HepG2 (cell line): ENCODE results near the gene SORL1-AS1.

Experiments used
- ATAC-seq: fragments of 200-7000 bp; cut with Tn5 transposase; 3 replicates; pipeline ENCODE4 v1.9.1; 2020; ENCODE audit warnings: mild to moderate bottlenecking, moderate library complexity
- BruUV-seq: library from RNA; stranded (reverse); fragments of 400-500 nt; replicated peaks from 2 replicates; lab custom pipeline; 2021; lab: Mats Ljungman, UMichigan
- CTCF ChIA-PET: fragments of 300-600 bp; formaldehyde crosslinking; extraction: SDS; loops from one replicate; lab custom pipeline; 2021; ENCODE audit warnings: low total read pairs, inconsistent platforms, low intra/inter-chr PET ratio; lab: Yijun Ruan, JAX
- POLR2A ChIA-PET: fragments of 350-600 bp; sonication (Branson Sonifier 250); formaldehyde crosslinking; loops from one replicate; lab custom pipeline; 2020; ENCODE audit warnings: antibody characterized with exemption, inconsistent platforms; lab: Yijun Ruan, JAX
- DNase-seq: peaks from one replicate; pipeline ENCODE4 v3.0.0-alpha.2; 2015; ENCODE audit warnings: low spot score
- FAIRE-seq: peaks from 3 replicates; lab custom pipeline; 2011; peaks lifted over from hg19 to GRCh38; lab: Jason Lieb, UNC
- H2AFZ ChIP-seq: one replicate; pipeline ENCODE4 v1.6.1; 2011; ENCODE audit warnings: low read length, inconsistent platforms
- H3K27ac ChIP-seq: fragments of 300-600 bp; 3 replicates; pipeline ENCODE4 v1.8.0; 2011; ENCODE audit warnings: mixed run types, mild to moderate bottlenecking, mixed read lengths, low read length, inconsistent platforms; ENCODE audit not compliant: insufficient read depth; ENCODE audit errors: extremely low read length
- H3K27me3 ChIP-seq, 2 experiments: fragments of 200-600 bp in 1 of 2; 2 replicates in 1 of 2; 3 replicates in 1 of 2; pipeline versions ENCODE4 v1.6.0 to v1.8.0; 2011; ENCODE audit warnings: low read length in 2 of 2, mild to moderate bottlenecking in 2 of 2, moderate library complexity in 2 of 2, inconsistent platforms in 1 of 2; ENCODE audit not compliant: insufficient read depth in 2 of 2, control insufficient read depth in 1 of 2
- H3K36me3 ChIP-seq, 2 experiments: fragments of 200-600 bp in 1 of 2; replicated peaks in 1 of 2; 2 replicates in 1 of 2; 3 replicates in 1 of 2; pipeline versions ENCODE4 v1.5.1 to v1.8.0; 2011; ENCODE audit warnings: low read length in 2 of 2, inconsistent platforms in 1 of 2; ENCODE audit not compliant: insufficient read depth in 2 of 2, control insufficient read depth in 1 of 2
- H3K4me1 ChIP-seq: 2 replicates; pipeline ENCODE4 v1.5.1; 2012; ENCODE audit warnings: low read length, inconsistent platforms; ENCODE audit not compliant: insufficient read depth
- H3K4me2 ChIP-seq: 2 replicates; pipeline ENCODE4 v1.6.0; 2011; ENCODE audit warnings: low read depth, low read length, inconsistent platforms
- H3K4me3 ChIP-seq, 3 experiments: fragments of 200-600 bp in 1 of 3; sonication (generic), shearing (Covaris generic) in 1 of 3; replicated peaks in 1 of 3; 2 replicates each; pipeline ENCODE4 v1.5.1; 2011 to 2016; ENCODE audit warnings: low read length in 3 of 3, inconsistent platforms in 2 of 3, low read depth in 2 of 3, mild to moderate bottlenecking in 2 of 3, control low read depth in 1 of 3, mixed read lengths in 1 of 3; ENCODE audit not compliant: insufficient read depth in 1 of 3
- H3K79me2 ChIP-seq: one replicate; pipeline ENCODE4 v1.6.1; 2011; ENCODE audit warnings: low read length, inconsistent platforms; ENCODE audit not compliant: insufficient read depth
- H3K9ac ChIP-seq: 2 replicates; pipeline ENCODE4 v1.6.0; 2011; ENCODE audit warnings: mild to moderate bottlenecking, low read depth, low read length, inconsistent platforms; ENCODE audit not compliant: insufficient read depth
- H3K9me3 ChIP-seq: 2 replicates; pipeline ENCODE4 v1.5.1; 2012; ENCODE audit warnings: mild to moderate bottlenecking, low read length
- H4K20me1 ChIP-seq: 2 replicates; pipeline ENCODE4 v1.6.0; 2011; ENCODE audit warnings: inconsistent platforms, mild to moderate bottlenecking, low read length, moderate library complexity; ENCODE audit not compliant: insufficient read depth
- BCL6 ChIP-seq: IDR thresholded peaks from 2 replicates; pipeline ENCODE4 v1.6.1; 2016; ENCODE audit warnings: missing genetic modification reagents, missing compliant biosample characterization
- GATAD2A ChIP-seq: IDR thresholded peaks from 2 replicates; pipeline ENCODE4 v1.6.1; 2016
- MTF2 ChIP-seq: sonication (generic); formaldehyde crosslinking; IDR thresholded peaks from 2 replicates; pipeline ENCODE4 v1.5.0; 2020; ENCODE audit warnings: missing genetic modification reagents, borderline replicate concordance
- RARA ChIP-seq: IDR thresholded peaks from 2 replicates; pipeline ENCODE4 v1.6.1; 2016; ENCODE audit warnings: missing genetic modification reagents, missing compliant biosample characterization
- SALL1 ChIP-seq: sonication (generic); formaldehyde crosslinking; IDR thresholded peaks from 2 replicates; pipeline ENCODE4 v1.8.0; 2022; ENCODE audit warnings: mild to moderate bottlenecking, missing genetic modification reagents
- SP140L ChIP-seq: sonication (generic); formaldehyde crosslinking; IDR thresholded peaks from 2 replicates; pipeline ENCODE4 v1.4.0; 2020; ENCODE audit warnings: missing genetic modification reagents, borderline replicate concordance
- TEAD3 ChIP-seq: optimal IDR thresholded peaks from 2 replicates; pipeline ENCODE3; 2016; ENCODE audit warnings: borderline replicate concordance
- ZBTB21 ChIP-seq: sonication (generic); formaldehyde crosslinking; IDR thresholded peaks from 2 replicates; pipeline ENCODE4 v1.4.0; 2020; ENCODE audit warnings: missing genetic modification reagents
- ZMYM2 ChIP-seq: sonication (generic); formaldehyde crosslinking; IDR thresholded peaks from 2 replicates; pipeline ENCODE4 v1.8.0; 2022; ENCODE audit warnings: mild to moderate bottlenecking, missing genetic modification reagents
- ZNF138 ChIP-seq: sonication (generic); formaldehyde crosslinking; IDR thresholded peaks from 2 replicates; pipeline ENCODE4 v1.5.0; 2020; ENCODE audit warnings: mild to moderate bottlenecking, low read depth, missing genetic modification reagents
- ZNF281 ChIP-seq: sonication (generic); formaldehyde crosslinking; IDR thresholded peaks from 2 replicates; pipeline ENCODE4 v1.4.0; 2020; ENCODE audit warnings: missing genetic modification reagents, borderline replicate concordance
- ZNF570 ChIP-seq: sonication (generic); formaldehyde crosslinking; IDR thresholded peaks from 2 replicates; pipeline ENCODE4 v1.4.0; 2020; ENCODE audit warnings: mild to moderate bottlenecking, missing genetic modification reagents, borderline replicate concordance
- ZNF615 ChIP-seq: sonication (generic); formaldehyde crosslinking; IDR thresholded peaks from 2 replicates; pipeline ENCODE4 v1.5.0; 2020; ENCODE audit warnings: mild to moderate bottlenecking, missing genetic modification reagents, borderline replicate concordance
- WGBS: methylation state at CpG from one replicate; pipeline ENCODE4 v1.1.6; 2017; ENCODE audit warnings: low lambda C conversion rate; 5-methylcytosine and 5-hydroxymethylcytosine counted together
- in situ Hi-C: cut with HindIII; loops from 2 replicates; pipeline ENCODE4 v1.10.0; 2017; ENCODE audit warnings: low pct_unique_long_range_greater_than_20kb; ENCODE audit not compliant: extremely low pct_ligation_motif_present
- intact Hi-C: fragments of 100-400 bp; cut with micrococcal nuclease; formaldehyde crosslinking; loops from one replicate; pipeline ENCODE4 v1.10.0; 2022; ENCODE audit not compliant: unreplicated experiment
- TF ChIP-seq, protein P1 (sequence below): sonication (generic); formaldehyde crosslinking; IDR thresholded peaks from 2 replicates; pipeline ENCODE4 v1.4.0; 2020; ENCODE audit warnings: mild to moderate bottlenecking, missing genetic modification reagents
- TF ChIP-seq, protein P2 (sequence below): sonication (generic); formaldehyde crosslinking; conservative IDR thresholded peaks from 2 replicates; pipeline ENCODE4 v1.4.0; 2020; ENCODE audit warnings: missing genetic modification reagents
- TF ChIP-seq, protein P3 (sequence below): sonication (generic); formaldehyde crosslinking; IDR thresholded peaks from 2 replicates; pipeline ENCODE4 v1.9.0; 2021; ENCODE audit warnings: missing genetic modification reagents, borderline replicate concordance

The SORL1-AS1 gene

DNA sequence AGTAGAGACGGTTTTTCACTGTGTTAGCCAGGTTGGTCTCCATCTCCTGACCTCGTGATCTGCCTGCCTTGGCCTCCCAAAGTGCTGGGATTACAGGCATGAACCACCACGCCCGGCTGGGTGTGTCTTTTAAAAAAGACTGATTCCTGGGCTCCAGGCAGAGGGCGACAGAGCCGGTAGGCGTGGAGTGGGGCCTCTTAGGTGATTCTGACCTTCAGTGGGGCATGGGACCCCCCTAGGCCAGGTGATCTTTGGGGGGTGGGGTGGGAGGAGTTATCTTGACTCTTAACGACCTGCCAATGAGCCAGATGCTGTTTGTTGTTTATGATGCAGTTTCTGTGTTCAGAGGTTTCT lies 12.9 kb upstream of the SORL1-AS1 start:
- no peak for ATAC-seq
- intact Hi-C loops (no loop called here), in situ Hi-C loops (no loop called here)
- WGBS: 89% methylated on average over 8 of the region's 8 CpGs
- Histone ChIP-seq H3K4me3 (no peak overlapping the region), H3K79me2 (peaks cover 88% of the 10 kb centered on the region), H3K27me3 (no peaks in the 10 kb centered on the region), H4K20me1 (peaks cover 41% of the 10 kb centered on the region), H3K9ac (no peak overlapping the region), H3K9me3 (no peaks in the 10 kb centered on the region), H2AFZ (no peak overlapping the region), H3K36me3 (peaks cover 10 to 30% of the 10 kb centered on the region in 2 experiments), H3K4me2 (no peak overlapping the region; the same call in 1 of the 2 replicates), H3K4me1 (peaks cover 77% of the 10 kb centered on the region), H3K27ac (no peak overlapping the region)
- no peak for FAIRE-seq
- DNase-seq: no peak
- TF ChIP-seq SALL1 (CRISPR knock-in tag): no peak
- TF ChIP-seq, protein P1, sequence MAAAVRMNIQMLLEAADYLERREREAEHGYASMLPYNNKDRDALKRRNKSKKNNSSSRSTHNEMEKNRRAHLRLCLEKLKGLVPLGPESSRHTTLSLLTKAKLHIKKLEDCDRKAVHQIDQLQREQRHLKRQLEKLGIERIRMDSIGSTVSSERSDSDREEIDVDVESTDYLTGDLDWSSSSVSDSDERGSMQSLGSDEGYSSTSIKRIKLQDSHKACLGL: no peak
- TF ChIP-seq BCL6 (CRISPR knock-in tag): no peak
- no peak for TF ChIP-seq ZNF570 (CRISPR knock-in tag)
- TF ChIP-seq SP140L: no peak
- no peak for TF ChIP-seq ZNF281 (CRISPR knock-in tag)
- no peak for TF ChIP-seq ZNF138 (CRISPR knock-in tag)
- TF ChIP-seq TEAD3 (CRISPR knock-in tag): no peak
- no peak for TF ChIP-seq RARA
- TF ChIP-seq ZNF615 (CRISPR knock-in tag): no peak
- TF ChIP-seq, protein P2, sequence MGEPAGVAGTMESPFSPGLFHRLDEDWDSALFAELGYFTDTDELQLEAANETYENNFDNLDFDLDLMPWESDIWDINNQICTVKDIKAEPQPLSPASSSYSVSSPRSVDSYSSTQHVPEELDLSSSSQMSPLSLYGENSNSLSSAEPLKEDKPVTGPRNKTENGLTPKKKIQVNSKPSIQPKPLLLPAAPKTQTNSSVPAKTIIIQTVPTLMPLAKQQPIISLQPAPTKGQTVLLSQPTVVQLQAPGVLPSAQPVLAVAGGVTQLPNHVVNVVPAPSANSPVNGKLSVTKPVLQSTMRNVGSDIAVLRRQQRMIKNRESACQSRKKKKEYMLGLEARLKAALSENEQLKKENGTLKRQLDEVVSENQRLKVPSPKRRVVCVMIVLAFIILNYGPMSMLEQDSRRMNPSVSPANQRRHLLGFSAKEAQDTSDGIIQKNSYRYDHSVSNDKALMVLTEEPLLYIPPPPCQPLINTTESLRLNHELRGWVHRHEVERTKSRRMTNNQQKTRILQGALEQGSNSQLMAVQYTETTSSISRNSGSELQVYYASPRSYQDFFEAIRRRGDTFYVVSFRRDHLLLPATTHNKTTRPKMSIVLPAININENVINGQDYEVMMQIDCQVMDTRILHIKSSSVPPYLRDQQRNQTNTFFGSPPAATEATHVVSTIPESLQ: no peak
- no peak for TF ChIP-seq GATAD2A (CRISPR knock-in tag)
- TF ChIP-seq, protein P3, sequence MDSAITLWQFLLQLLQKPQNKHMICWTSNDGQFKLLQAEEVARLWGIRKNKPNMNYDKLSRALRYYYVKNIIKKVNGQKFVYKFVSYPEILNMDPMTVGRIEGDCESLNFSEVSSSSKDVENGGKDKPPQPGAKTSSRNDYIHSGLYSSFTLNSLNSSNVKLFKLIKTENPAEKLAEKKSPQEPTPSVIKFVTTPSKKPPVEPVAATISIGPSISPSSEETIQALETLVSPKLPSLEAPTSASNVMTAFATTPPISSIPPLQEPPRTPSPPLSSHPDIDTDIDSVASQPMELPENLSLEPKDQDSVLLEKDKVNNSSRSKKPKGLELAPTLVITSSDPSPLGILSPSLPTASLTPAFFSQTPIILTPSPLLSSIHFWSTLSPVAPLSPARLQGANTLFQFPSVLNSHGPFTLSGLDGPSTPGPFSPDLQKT: no peak
- no peak for TF ChIP-seq ZBTB21 (CRISPR knock-in tag)
- TF ChIP-seq ZMYM2 (CRISPR knock-in tag): no peak
- no peak for TF ChIP-seq MTF2 (CRISPR knock-in tag)
- POLR2A ChIA-PET: interaction anchor here (2.2 kb wide), 1 partner anchor 14 kb away, joined by 16 read pairs; the partner anchor contains the start of genes SORL1 and SORL1-AS1
- CTCF ChIA-PET: no interaction called here
- BruUV-seq: no TSS peak
